Measurements from ENCODE around the gene LTK.

GRCh38 chr15:41546851-41547786 is 33.5 kb upstream of the LTK start:
- TF ChIP-seq CTCF (IDR thresholded peaks at IDR 0.05) = no peak
- TF ChIP-seq POLR2A (IDR thresholded peaks at IDR 0.05) = no peak
